IMR-90 (cell line): ENCODE results near the gene DPYD. TPM values are rescaled to one million over a fixed set of nuclear protein-coding genes. Genes with fewer than 3 reads are reported as not detected.

Experiments used
- ATAC-seq: fragments of 200-7000 bp; cut with Tn5 transposase; 2 replicates; pipeline ENCODE4 v1.9.1; 2020; ENCODE audit warnings: low read depth, mild to moderate bottlenecking, moderate library complexity
- BruUV-seq: library from RNA; stranded (reverse); fragments of 400-500 nt; replicated peaks from 2 replicates; lab custom pipeline; 2021; lab: Mats Ljungman, UMichigan
- CTCF ChIA-PET: fragments of 300-600 bp; formaldehyde crosslinking; extraction: SDS; loops from one replicate; lab custom pipeline; 2021; ENCODE audit warnings: antibody characterized with exemption; lab: Yijun Ruan, JAX
- POLR2A ChIA-PET: fragments of 300-600 bp; sonication (Branson Sonifier 250); formaldehyde crosslinking; loops from one replicate; lab custom pipeline; 2022; ENCODE audit warnings: antibody characterized with exemption; ENCODE audit not compliant: unreplicated experiment; lab: Charles Lee
- DNase-seq: peaks from one replicate; pipeline ENCODE4 v3.0.0; 2013
- H2AFZ ChIP-seq: replicated peaks from 2 replicates; pipeline ENCODE3; 2013; ENCODE audit warnings: low read length, mild to moderate bottlenecking; ENCODE audit not compliant: poor library complexity
- H2AK5ac ChIP-seq: 2 replicates; pipeline ENCODE4 v1.6.1; 2013; ENCODE audit warnings: low read depth, low read length, inconsistent platforms
- H2AK9ac ChIP-seq: replicated peaks from 2 replicates; pipeline ENCODE3; 2013; ENCODE audit warnings: mild to moderate bottlenecking, low read depth, low read length, moderate library complexity; ENCODE audit not compliant: poor library complexity
- H2BK120ac ChIP-seq: 2 replicates; pipeline ENCODE4 v1.6.1; 2013; ENCODE audit warnings: low read depth, low read length, inconsistent platforms
- H2BK15ac ChIP-seq: 3 replicates; pipeline ENCODE4 v1.6.1; 2013; ENCODE audit warnings: low read depth, low read length, inconsistent platforms
- H2BK20ac ChIP-seq: 2 replicates; pipeline ENCODE4 v1.6.1; 2013; ENCODE audit warnings: low read depth, mild to moderate bottlenecking, inconsistent platforms, low read length, moderate library complexity
- H2BK5ac ChIP-seq: 2 replicates; pipeline ENCODE4 v1.6.1; 2013; ENCODE audit warnings: mild to moderate bottlenecking, low read depth, low read length, inconsistent platforms; ENCODE audit not compliant: poor library complexity, severe bottlenecking
- H3K14ac ChIP-seq: replicated peaks from 2 replicates; pipeline ENCODE4 v1.6.1; 2013; ENCODE audit warnings: low read depth, low read length, inconsistent platforms
- H3K18ac ChIP-seq: 2 replicates; pipeline ENCODE4 v1.6.1; 2013; ENCODE audit warnings: low read depth, low read length, control low read depth
- H3K23ac ChIP-seq: 2 replicates; pipeline ENCODE4 v1.6.1; 2013; ENCODE audit warnings: low read depth, low read length, inconsistent platforms
- H3K27ac ChIP-seq: 2 replicates; pipeline ENCODE4 v1.5.1; 2013; ENCODE audit warnings: mild to moderate bottlenecking, control low read depth, low read length; ENCODE audit not compliant: insufficient read depth
- H3K27me3 ChIP-seq: 2 replicates; pipeline ENCODE4 v1.6.1; 2013; ENCODE audit warnings: low read length; ENCODE audit not compliant: control insufficient read depth, insufficient read depth
- H3K36me3 ChIP-seq: 2 replicates; pipeline ENCODE4 v1.6.1; 2013; ENCODE audit warnings: low read length, mixed read lengths; ENCODE audit not compliant: control insufficient read depth, insufficient read depth
- H3K4ac ChIP-seq: 2 replicates; pipeline ENCODE4 v1.6.1; 2013; ENCODE audit warnings: low read depth, low read length, inconsistent platforms
- H3K4me1 ChIP-seq: 2 replicates; pipeline ENCODE4 v1.6.1; 2013; ENCODE audit warnings: low read length, mixed read lengths; ENCODE audit not compliant: control insufficient read depth, insufficient read depth
- H3K4me2 ChIP-seq: 2 replicates; pipeline ENCODE4 v1.6.1; 2013; ENCODE audit warnings: low read depth, mild to moderate bottlenecking, control low read depth, low read length, moderate library complexity
- H3K4me3 ChIP-seq: 2 replicates; pipeline ENCODE4 v1.5.1; 2013; ENCODE audit warnings: low read depth, mild to moderate bottlenecking, control low read depth, low read length, moderate library complexity; ENCODE audit not compliant: insufficient read depth
- H3K56ac ChIP-seq: 2 replicates; pipeline ENCODE4 v1.6.1; 2013; ENCODE audit warnings: low read length, inconsistent platforms; ENCODE audit not compliant: insufficient read depth; ENCODE audit errors: extremely low read depth
- H3K79me1 ChIP-seq, 2 experiments: 2 replicates each; pipeline ENCODE4 v1.6.1; 2013; ENCODE audit warnings: low read length in 2 of 2, inconsistent platforms in 1 of 2, low read depth in 1 of 2
- H3K9ac ChIP-seq: 2 replicates; pipeline ENCODE4 v1.6.1; 2013; ENCODE audit warnings: low read depth, low read length, control low read depth
- H3K9me1 ChIP-seq: 2 replicates; pipeline ENCODE4 v1.6.1; 2013; ENCODE audit warnings: low read length, inconsistent platforms; ENCODE audit not compliant: insufficient read depth
- H3K9me3 ChIP-seq: 2 replicates; pipeline ENCODE4 v1.6.1; 2013; ENCODE audit warnings: low read length; ENCODE audit not compliant: control insufficient read depth, insufficient read depth
- H4K20me1 ChIP-seq: 2 replicates; pipeline ENCODE4 v1.6.1; 2013; ENCODE audit warnings: low read length, inconsistent platforms; ENCODE audit not compliant: insufficient read depth
- H4K5ac ChIP-seq: 2 replicates; pipeline ENCODE4 v1.6.1; 2013; ENCODE audit warnings: mild to moderate bottlenecking, low read depth, low read length, control low read depth
- H4K8ac ChIP-seq, 2 experiments: 2 replicates each; pipeline ENCODE4 v1.6.1; 2013; ENCODE audit warnings: low read depth in 2 of 2, low read length in 2 of 2, control low read depth in 1 of 2, inconsistent platforms in 1 of 2
- H4K91ac ChIP-seq: 2 replicates; pipeline ENCODE4 v1.6.1; 2013; ENCODE audit warnings: low read depth, low read length, inconsistent platforms; ENCODE audit not compliant: insufficient read depth
- BHLHE40 ChIP-seq: fragments of 150-350 bp; IDR thresholded peaks from 2 replicates; pipeline ENCODE4 v1.6.1; 2016; ENCODE audit warnings: mild to moderate bottlenecking, low read depth, low read length
- CHD1 ChIP-seq: IDR thresholded peaks from 2 replicates; pipeline ENCODE4 v1.6.1; 2012; ENCODE audit warnings: low read depth, low read length, improper control_type of control experiment
- MAZ ChIP-seq: IDR thresholded peaks from 2 replicates; pipeline ENCODE4 v1.6.1; 2012; ENCODE audit warnings: low read depth, mild to moderate bottlenecking, low read length, improper control_type of control experiment, moderate library complexity, borderline replicate concordance
- NFE2L2 ChIP-seq: fragments of 150-350 bp; IDR thresholded peaks from 2 replicates; pipeline ENCODE4 v1.6.1; 2016; ENCODE audit warnings: low read depth, mild to moderate bottlenecking, low read length
- RCOR1 ChIP-seq: IDR thresholded peaks from 2 replicates; pipeline ENCODE4 v1.6.1; 2012; ENCODE audit warnings: mild to moderate bottlenecking, low read length, improper control_type of control experiment; ENCODE audit not compliant: insufficient replicate concordance
- RFX5 ChIP-seq: IDR thresholded peaks from 2 replicates; pipeline ENCODE4 v1.8.0; 2012; ENCODE audit warnings: low read depth, mild to moderate bottlenecking, low read length, moderate library complexity
- SMC3 ChIP-seq: fragments of 150-350 bp; IDR thresholded peaks from 2 replicates; pipeline ENCODE4 v1.6.1; 2016; ENCODE audit warnings: low read depth, mild to moderate bottlenecking, antibody characterized with exemption, low read length, moderate library complexity
- WGBS, 2 experiments: methylation state at CpG; one replicate each; pipeline versions ENCODE4 v1.1.5 to v1.1.7; 2013; ENCODE audit warnings: missing lambda C conversion rate in 2 of 2; ENCODE audit not compliant: insufficient read length in 1 of 2; ENCODE audit errors: extremely low coverage in 2 of 2; 5-methylcytosine and 5-hydroxymethylcytosine counted together
- dilution Hi-C: fragments of 300-500 bp; cut with HindIII; formaldehyde crosslinking; loops from one replicate; pipeline ENCODE4 v1.14.3; 2018; ENCODE audit warnings: low sequenced_read_pairs; ENCODE audit not compliant: unreplicated experiment
- in situ Hi-C: fragments of 300-500 bp; cut with MboI; formaldehyde crosslinking; loops from 3 replicates; pipeline ENCODE4 v1.14.3; 2019; ENCODE audit warnings: low sequenced_read_pairs, inconsistent platforms, mixed read lengths
- intact Hi-C: fragments of 100-400 bp; cut with micrococcal nuclease; formaldehyde crosslinking; loops from 2 replicates; pipeline ENCODE4 v1.10.0; 2022
- polyA plus RNA-seq, 3 experiments: library from polyadenylated mRNA; depleted of rRNA; stranded (reverse); fragments of >200 nt; gene quantifications; 2 replicates each; pipeline ENCODE4 v1.2.3, GENCODE V29; 2012; ENCODE audit warnings: low replicate concordance in 1 of 3
- total RNA-seq: library from RNA; depleted of rRNA; stranded (reverse); fragments of >200 nt; gene quantifications from 2 replicates; pipeline ENCODE4 v1.2.3, GENCODE V29; 2012
- TF ChIP-seq, protein P1 (sequence below): fragments of 150-350 bp; IDR thresholded peaks from 2 replicates; pipeline ENCODE4 v1.6.1; 2017; ENCODE audit warnings: mild to moderate bottlenecking, antibody characterized with exemption, low read length, low read depth

Gene DPYD
- total and polyA plus RNA-seq, 2 of the 4 experiments (the other 2 are of a cell fraction) = 9.3 to 47.3 TPM

DNA sequence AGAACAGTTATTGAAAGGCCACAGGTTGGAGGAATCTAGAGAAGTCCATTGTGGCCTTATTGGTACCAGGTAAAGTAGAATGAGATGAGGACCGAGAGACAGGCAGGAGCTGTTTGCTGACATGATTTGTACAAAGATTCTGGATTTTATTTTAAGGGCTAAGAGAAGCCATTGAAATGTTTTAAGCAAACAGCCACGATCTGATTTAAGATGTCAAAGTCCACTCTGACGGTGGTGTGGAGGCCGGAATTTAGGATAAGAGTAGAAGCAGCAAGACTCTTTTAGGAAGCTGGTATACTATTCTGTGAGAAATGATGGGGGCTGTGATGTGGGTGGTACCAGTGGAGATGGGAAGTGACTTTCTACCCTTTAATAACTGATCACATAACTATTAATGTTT, 418.5 kb downstream of the DPYD start:
- no peak overlapping the region for H3K27ac ChIP-seq
- no peak overlapping the region for H3K4ac ChIP-seq
- no peak overlapping the region for H4K91ac ChIP-seq
- no peaks in the 10 kb centered on the region for H3K9me1 ChIP-seq
- no peak overlapping the region for H4K8ac ChIP-seq
- H2AK9ac ChIP-seq = no peak overlapping the region
- H2AFZ ChIP-seq = no peak overlapping the region
- dilution Hi-C loops = no loop called here
- no peak overlapping the region for H3K14ac ChIP-seq
- H3K56ac ChIP-seq = no peak overlapping the region
- no CpG with 5 or more reads among the region's 4 CpGs for WGBS, 2 experiments
- no peak overlapping the region for H3K4me2 ChIP-seq
- DNase-seq = no peak
- no peak overlapping the region for H2AK5ac ChIP-seq
- H3K27me3 ChIP-seq = no peaks in the 10 kb centered on the region
- no peaks in the 10 kb centered on the region for H4K20me1 ChIP-seq
- H2BK20ac ChIP-seq = no peak overlapping the region
- no TSS peak for BruUV-seq
- no peaks in the 10 kb centered on the region for H3K9me3 ChIP-seq
- TF ChIP-seq NFE2L2 = no peak
- TF ChIP-seq, protein P1, sequence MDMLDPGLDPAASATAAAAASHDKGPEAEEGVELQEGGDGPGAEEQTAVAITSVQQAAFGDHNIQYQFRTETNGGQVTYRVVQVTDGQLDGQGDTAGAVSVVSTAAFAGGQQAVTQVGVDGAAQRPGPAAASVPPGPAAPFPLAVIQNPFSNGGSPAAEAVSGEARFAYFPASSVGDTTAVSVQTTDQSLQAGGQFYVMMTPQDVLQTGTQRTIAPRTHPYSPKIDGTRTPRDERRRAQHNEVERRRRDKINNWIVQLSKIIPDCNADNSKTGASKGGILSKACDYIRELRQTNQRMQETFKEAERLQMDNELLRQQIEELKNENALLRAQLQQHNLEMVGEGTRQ = no peak
- no peak for TF ChIP-seq SMC3
- TF ChIP-seq MAZ = no peak
- TF ChIP-seq RCOR1 = no peak
- no peak for TF ChIP-seq BHLHE40
- no peak for TF ChIP-seq CHD1
- no peak for TF ChIP-seq RFX5
- no peaks in the 10 kb centered on the region for H3K4me1 ChIP-seq
- no peak overlapping the region for H2BK120ac ChIP-seq
- no peak overlapping the region for H4K5ac ChIP-seq
- no peak overlapping the region for H3K9ac ChIP-seq
- H2BK15ac ChIP-seq = no peak overlapping the region
- no peaks in the 10 kb centered on the region for H3K36me3 ChIP-seq
- in situ Hi-C loops = no loop called here
- CTCF ChIA-PET = no interaction called here
- H3K79me1 ChIP-seq = no peaks in the 10 kb centered on the region
- H2BK5ac ChIP-seq = no peak overlapping the region
- H3K18ac ChIP-seq = no peak overlapping the region
- ATAC-seq = no peak
- H3K4me3 ChIP-seq = no peak overlapping the region
- intact Hi-C loops = no loop called here
- no peak overlapping the region for H3K23ac ChIP-seq
- POLR2A ChIA-PET = no interaction called here
